Upper lobe of left lung (tissue), 4 donors: ENCODE measurements around the gene REV3L.

Experiments used
- POLR2AphosphoS5 ChIP-seq, 2 donors: sonication (generic); formaldehyde crosslinking; IDR thresholded peaks; one replicate each; pipeline ENCODE4 v1.5.1; 2017; ENCODE audit warnings: antibody characterized with exemption in 2 of 2
- TF ChIP-seq, protein P1 (sequence below), 6 experiments: fragments of 450-650 bp in 4 of 6; fragments of 200-600 bp in 2 of 6; sonication (generic) in 2 of 6; IDR thresholded peaks; one replicate each; pipeline ENCODE4 v1.5.1; 2016 to 2019; ENCODE audit warnings: antibody characterized with exemption in 6 of 6

- no peak for TF ChIP-seq POLR2AphosphoS5 (IDR thresholded peaks at IDR 0.05)
- TF ChIP-seq, protein P1, sequence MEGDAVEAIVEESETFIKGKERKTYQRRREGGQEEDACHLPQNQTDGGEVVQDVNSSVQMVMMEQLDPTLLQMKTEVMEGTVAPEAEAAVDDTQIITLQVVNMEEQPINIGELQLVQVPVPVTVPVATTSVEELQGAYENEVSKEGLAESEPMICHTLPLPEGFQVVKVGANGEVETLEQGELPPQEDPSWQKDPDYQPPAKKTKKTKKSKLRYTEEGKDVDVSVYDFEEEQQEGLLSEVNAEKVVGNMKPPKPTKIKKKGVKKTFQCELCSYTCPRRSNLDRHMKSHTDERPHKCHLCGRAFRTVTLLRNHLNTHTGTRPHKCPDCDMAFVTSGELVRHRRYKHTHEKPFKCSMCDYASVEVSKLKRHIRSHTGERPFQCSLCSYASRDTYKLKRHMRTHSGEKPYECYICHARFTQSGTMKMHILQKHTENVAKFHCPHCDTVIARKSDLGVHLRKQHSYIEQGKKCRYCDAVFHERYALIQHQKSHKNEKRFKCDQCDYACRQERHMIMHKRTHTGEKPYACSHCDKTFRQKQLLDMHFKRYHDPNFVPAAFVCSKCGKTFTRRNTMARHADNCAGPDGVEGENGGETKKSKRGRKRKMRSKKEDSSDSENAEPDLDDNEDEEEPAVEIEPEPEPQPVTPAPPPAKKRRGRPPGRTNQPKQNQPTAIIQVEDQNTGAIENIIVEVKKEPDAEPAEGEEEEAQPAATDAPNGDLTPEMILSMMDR (IDR thresholded peaks at IDR 0.05), result no peak
Measured at GRCh38 chr6:111418971-111419693, 63.9 kb downstream of the REV3L start.
